ENCODE results near the gene FAM89B.

- TF ChIP-seq CTCF (IDR thresholded peaks at IDR 0.05) (no peak), POLR2A (IDR thresholded peaks at IDR 0.05) (no peak), EP300 (IDR thresholded peaks at IDR 0.05) (no peak)
These were observed 25.9 kb upstream of the FAM89B start for GRCh38 chr11:65546217-65546958.

All from tibial nerve (tissue), 4 donors.